ENCODE measurements around the gene EPN3.

The EPN3 gene

GRCh38 chr17:50513495-50513894 lies 19.0 kb upstream of the EPN3 start:
- H3K27me3 ChIP-seq (ENCODE audit: insufficient read depth, low read length): no peaks in the 10 kb centered on the region
- H3K27ac ChIP-seq (ENCODE audit: low read depth, low read length): no peak overlapping the region
- H3K4me1 ChIP-seq (ENCODE audit: insufficient read depth, low read length): 0 out of 2 replicates have a peak, but pooled peaks cover 7% of the 10 kb centered on the region
- no peak overlapping the region for H3K9ac ChIP-seq (ENCODE audit: low read depth, low read length)
- 88% methylated on average over 4 of the region's 4 CpGs for WGBS
- no peaks in the 10 kb centered on the region for H3K9me3 ChIP-seq (ENCODE audit: insufficient read depth, low read depth, low read length)
- no peak overlapping the region for H3K4me3 ChIP-seq (ENCODE audit: low read length)
- no peaks in the 10 kb centered on the region for H3K36me3 ChIP-seq (ENCODE audit: insufficient read depth, low read length)

- H3K27me3 ChIP-seq (ENCODE audit: insufficient read depth, low read length): no peaks in the 10 kb centered on the region
- H3K27ac ChIP-seq (ENCODE audit: low read depth, low read length): no peak overlapping the region
- no peak overlapping the region for H3K4me3 ChIP-seq (ENCODE audit: low read length)
- no peaks in the 10 kb centered on the region for H3K9me3 ChIP-seq (ENCODE audit: insufficient read depth, low read depth, low read length)
- WGBS: 70% methylated on average over 3 of the region's 3 CpGs
- 0 out of 2 replicates have a peak, but pooled peaks cover 7% of the 10 kb centered on the region for H3K4me1 ChIP-seq (ENCODE audit: insufficient read depth, low read length)
- H3K9ac ChIP-seq (ENCODE audit: low read depth, low read length): no peak overlapping the region
- no peaks in the 10 kb centered on the region for H3K36me3 ChIP-seq (ENCODE audit: insufficient read depth, low read length)
These were observed 18.1 kb upstream of the EPN3 start for GRCh38 chr17:50514388-50514787.

DNA sequence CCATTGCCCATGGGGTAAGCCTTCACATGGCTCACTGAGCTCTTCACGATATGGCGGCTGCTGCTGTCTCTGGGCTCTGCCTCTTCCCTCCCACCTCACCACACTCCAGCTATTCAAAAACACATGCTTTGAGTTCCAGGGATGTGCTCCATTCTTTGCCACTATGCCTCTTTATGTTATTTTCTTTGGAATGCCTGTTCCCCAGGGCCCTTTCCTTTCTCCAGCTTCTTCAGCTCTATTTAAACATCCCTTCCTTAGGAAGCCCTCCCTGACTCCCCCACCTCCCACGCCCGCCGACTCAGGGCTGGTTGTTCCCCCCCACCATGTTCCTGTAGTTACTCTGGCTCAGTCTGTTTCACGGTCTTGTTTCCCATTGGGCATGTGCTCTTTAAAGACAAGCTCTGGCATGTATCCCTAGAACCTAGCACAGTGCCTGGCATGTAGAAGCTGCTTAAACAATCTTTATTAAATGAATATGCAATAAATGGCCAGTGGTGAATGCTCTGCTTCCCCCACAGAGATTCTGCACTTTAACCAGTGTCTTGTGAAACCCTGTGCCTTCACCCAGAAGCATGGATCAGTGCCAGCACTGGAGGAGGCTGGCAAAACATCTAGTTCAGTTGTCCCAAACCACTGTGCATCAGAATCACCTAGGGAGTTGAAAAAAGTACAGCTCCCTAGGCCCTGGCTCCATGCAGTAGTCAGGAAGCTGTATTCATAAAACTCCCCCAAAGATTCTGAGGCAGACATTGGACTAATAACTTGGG lies 17.4 kb upstream of the EPN3 start:
- Histone ChIP-seq H3K4me1 (ENCODE audit: insufficient read depth, low read length) (0 out of 2 replicates have a peak, but pooled peaks cover 7% of the 10 kb centered on the region), H3K9ac (ENCODE audit: low read depth, low read length) (no peak overlapping the region), H3K27me3 (ENCODE audit: insufficient read depth, low read length) (no peaks in the 10 kb centered on the region), H3K27ac (ENCODE audit: low read depth, low read length) (no peak overlapping the region), H3K9me3 (ENCODE audit: insufficient read depth, low read depth, low read length) (no peaks in the 10 kb centered on the region), H3K36me3 (ENCODE audit: insufficient read depth, low read length) (no peaks in the 10 kb centered on the region), H3K4me3 (ENCODE audit: low read length) (no peak overlapping the region)
- WGBS: 74% methylated on average over 6 of the region's 6 CpGs

DNA sequence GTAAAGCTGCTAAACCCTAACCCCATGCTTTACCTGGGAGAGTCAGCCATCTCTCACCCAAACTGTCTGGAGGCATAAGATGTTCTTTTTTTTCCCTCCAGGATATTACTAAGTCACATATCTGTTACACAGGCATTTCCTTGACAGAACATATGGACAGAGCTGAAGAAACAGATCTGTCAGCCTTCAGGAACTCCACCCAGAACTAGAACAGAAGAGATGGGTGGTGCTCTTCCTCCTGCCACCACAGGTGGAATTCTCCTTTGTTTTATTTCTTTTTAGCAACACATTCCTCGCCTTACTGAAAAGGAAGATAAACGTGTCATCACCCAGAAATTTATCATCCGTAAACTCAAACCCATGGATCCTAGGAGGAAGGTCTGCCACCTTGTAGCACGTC lies 15.5 kb upstream of the EPN3 start:
- no peaks in the 10 kb centered on the region for H3K27me3 ChIP-seq (ENCODE audit: insufficient read depth, low read length)
- 85% methylated on average over 4 of the region's 4 CpGs for WGBS
- no peak overlapping the region for H3K9ac ChIP-seq (ENCODE audit: low read depth, low read length)
- no peaks in the 10 kb centered on the region for H3K36me3 ChIP-seq (ENCODE audit: insufficient read depth, low read length)
- H3K4me1 ChIP-seq (ENCODE audit: insufficient read depth, low read length): no peaks in the 10 kb centered on the region
- no peaks in the 10 kb centered on the region for H3K9me3 ChIP-seq (ENCODE audit: insufficient read depth, low read depth, low read length)
- H3K27ac ChIP-seq (ENCODE audit: low read depth, low read length): no peak overlapping the region
- H3K4me3 ChIP-seq (ENCODE audit: low read length): no peak overlapping the region

DNA sequence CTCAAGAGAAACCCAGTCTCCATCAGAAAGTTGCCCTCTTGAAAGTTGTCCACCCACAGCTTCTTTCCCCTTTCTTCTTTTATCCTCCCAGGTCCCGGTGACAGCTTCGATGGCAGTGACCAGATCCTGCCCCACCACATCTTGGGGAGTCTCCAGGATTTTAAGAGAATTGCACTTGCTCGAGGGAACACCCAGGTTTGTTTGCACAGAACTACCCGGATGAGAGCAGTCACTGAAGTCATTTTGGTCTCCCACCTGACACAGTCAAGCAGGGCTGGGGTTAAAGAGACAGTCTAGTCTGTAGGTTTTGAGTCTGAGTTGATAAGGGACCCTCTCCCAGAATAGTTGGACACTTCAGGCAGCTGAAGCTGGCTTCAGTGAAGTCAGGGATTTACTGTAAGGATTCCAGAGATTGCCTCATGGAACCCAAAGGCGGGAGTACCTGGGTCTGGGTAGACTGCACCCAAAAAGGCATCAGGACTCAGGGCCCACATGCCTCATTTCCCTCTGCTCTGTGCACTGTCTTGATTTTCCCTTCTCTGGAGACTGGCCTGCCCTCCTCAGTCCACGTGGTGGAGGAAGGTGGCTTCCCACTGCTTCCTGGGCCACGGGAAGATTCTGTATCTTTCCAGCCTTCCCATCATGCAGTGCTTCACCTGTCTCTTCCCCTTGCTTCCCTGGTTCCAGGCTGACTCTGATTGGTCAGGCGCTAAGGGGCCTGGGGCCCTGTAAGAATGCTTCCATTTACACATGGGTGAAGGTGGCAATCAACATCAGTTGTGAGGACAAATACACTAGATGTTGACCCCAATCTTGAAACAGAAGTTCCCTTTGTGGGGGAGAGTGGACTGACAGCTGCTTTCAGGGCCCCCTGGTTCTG lies 14.8 kb upstream of the EPN3 start:
- Histone ChIP-seq H3K9ac (ENCODE audit: low read depth, low read length) (no peak overlapping the region), H3K4me3 (ENCODE audit: low read length) (no peak overlapping the region), H3K27me3 (ENCODE audit: insufficient read depth, low read length) (no peaks in the 10 kb centered on the region), H3K36me3 (ENCODE audit: insufficient read depth, low read length) (no peaks in the 10 kb centered on the region), H3K4me1 (ENCODE audit: insufficient read depth, low read length) (no peaks in the 10 kb centered on the region), H3K9me3 (ENCODE audit: insufficient read depth, low read depth, low read length) (no peaks in the 10 kb centered on the region), H3K27ac (ENCODE audit: low read depth, low read length) (no peak overlapping the region)
- WGBS: 87% methylated on average over 8 of the region's 8 CpGs

DNA sequence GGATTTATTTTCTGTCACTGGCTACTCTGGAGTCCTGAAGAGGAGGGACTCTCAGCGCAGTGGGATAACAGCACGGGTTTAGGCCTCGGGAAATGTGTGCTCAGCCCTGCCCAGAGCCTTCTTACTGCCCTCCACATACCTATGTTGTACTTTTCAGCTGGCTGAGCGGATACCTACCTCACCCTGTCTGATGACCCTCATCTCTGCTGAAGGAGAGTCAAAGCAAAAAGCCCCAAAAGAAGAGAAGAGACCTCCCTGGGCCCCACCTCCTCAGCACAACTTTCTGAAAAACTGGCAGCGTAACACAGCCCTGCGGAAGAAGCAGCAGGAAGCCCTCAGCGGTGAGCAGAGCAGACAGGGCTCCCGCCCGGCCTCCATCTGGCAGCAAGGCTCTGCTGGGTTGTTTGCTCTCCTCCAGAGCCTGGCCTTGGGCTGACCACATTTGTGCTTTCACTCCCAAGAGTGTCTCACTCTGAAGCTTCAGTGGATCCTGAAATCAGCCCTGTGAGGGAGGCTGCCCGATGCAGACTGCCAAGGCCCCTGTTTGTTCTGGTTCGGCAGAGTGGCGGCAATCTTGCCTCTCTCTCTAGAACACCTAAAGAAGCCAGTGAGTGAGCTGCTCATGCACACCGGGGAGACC lies 14.0 kb upstream of the EPN3 start:
- H3K4me1 ChIP-seq (ENCODE audit: insufficient read depth, low read length): no peaks in the 10 kb centered on the region
- no peak overlapping the region for H3K27ac ChIP-seq (ENCODE audit: low read depth, low read length)
- no peak overlapping the region for H3K4me3 ChIP-seq (ENCODE audit: low read length)
- WGBS: 84% methylated on average over 13 of the region's 13 CpGs
- H3K36me3 ChIP-seq (ENCODE audit: insufficient read depth, low read length): no peaks in the 10 kb centered on the region
- no peaks in the 10 kb centered on the region for H3K9me3 ChIP-seq (ENCODE audit: insufficient read depth, low read depth, low read length)
- H3K27me3 ChIP-seq (ENCODE audit: insufficient read depth, low read length): no peaks in the 10 kb centered on the region
- no peak overlapping the region for H3K9ac ChIP-seq (ENCODE audit: low read depth, low read length)

- H3K27ac ChIP-seq (ENCODE audit: low read depth, low read length): no peak overlapping the region
- no peaks in the 10 kb centered on the region for H3K4me1 ChIP-seq (ENCODE audit: insufficient read depth, low read length)
- no peaks in the 10 kb centered on the region for H3K36me3 ChIP-seq (ENCODE audit: insufficient read depth, low read length)
- H3K9ac ChIP-seq (ENCODE audit: low read depth, low read length): no peak overlapping the region
- 94% methylated on average over 8 of the region's 8 CpGs for WGBS
- no peak overlapping the region for H3K4me3 ChIP-seq (ENCODE audit: low read length)
- no peaks in the 10 kb centered on the region for H3K9me3 ChIP-seq (ENCODE audit: insufficient read depth, low read depth, low read length)
- no peaks in the 10 kb centered on the region for H3K27me3 ChIP-seq (ENCODE audit: insufficient read depth, low read length)
These were observed 13.2 kb upstream of the EPN3 start for GRCh38 chr17:50519141-50519834.

GRCh38 chr17:50520483-50520882 lies 12.1 kb upstream of the EPN3 start:
- Histone ChIP-seq H3K27me3 (ENCODE audit: insufficient read depth, low read length) (no peaks in the 10 kb centered on the region), H3K36me3 (ENCODE audit: insufficient read depth, low read length) (no peaks in the 10 kb centered on the region), H3K4me3 (ENCODE audit: low read length) (no peak overlapping the region), H3K4me1 (ENCODE audit: insufficient read depth, low read length) (no peaks in the 10 kb centered on the region), H3K9ac (ENCODE audit: low read depth, low read length) (no peak overlapping the region), H3K9me3 (ENCODE audit: insufficient read depth, low read depth, low read length) (no peaks in the 10 kb centered on the region), H3K27ac (ENCODE audit: low read depth, low read length) (no peak overlapping the region)
- WGBS: 94% methylated on average over 2 of the region's 2 CpGs

- Histone ChIP-seq H3K4me3 (ENCODE audit: low read length) (no peak overlapping the region), H3K36me3 (ENCODE audit: insufficient read depth, low read length) (no peaks in the 10 kb centered on the region), H3K4me1 (ENCODE audit: insufficient read depth, low read length) (no peaks in the 10 kb centered on the region), H3K27me3 (ENCODE audit: insufficient read depth, low read length) (no peaks in the 10 kb centered on the region), H3K9me3 (ENCODE audit: insufficient read depth, low read depth, low read length) (no peaks in the 10 kb centered on the region), H3K9ac (ENCODE audit: low read depth, low read length) (no peak overlapping the region), H3K27ac (ENCODE audit: low read depth, low read length) (no peak overlapping the region)
- 84% methylated on average over 2 of the region's 2 CpGs for WGBS
These were observed 11.0 kb upstream of the EPN3 start for GRCh38 chr17:50521514-50521913.

- Histone ChIP-seq H3K9ac (ENCODE audit: low read depth, low read length) (no peak overlapping the region), H3K4me1 (ENCODE audit: insufficient read depth, low read length) (no peaks in the 10 kb centered on the region), H3K4me3 (ENCODE audit: low read length) (no peak overlapping the region), H3K27ac (ENCODE audit: low read depth, low read length) (no peak overlapping the region), H3K36me3 (ENCODE audit: insufficient read depth, low read length) (no peaks in the 10 kb centered on the region), H3K9me3 (ENCODE audit: insufficient read depth, low read depth, low read length) (no peaks in the 10 kb centered on the region), H3K27me3 (ENCODE audit: insufficient read depth, low read length) (no peaks in the 10 kb centered on the region)
- WGBS: 91% methylated on average over 10 of the region's 10 CpGs
These were observed 9.8 kb upstream of the EPN3 start for GRCh38 chr17:50522766-50523165.
